ENCODE data around the gene MAP7.

Gene MAP7

DNA sequence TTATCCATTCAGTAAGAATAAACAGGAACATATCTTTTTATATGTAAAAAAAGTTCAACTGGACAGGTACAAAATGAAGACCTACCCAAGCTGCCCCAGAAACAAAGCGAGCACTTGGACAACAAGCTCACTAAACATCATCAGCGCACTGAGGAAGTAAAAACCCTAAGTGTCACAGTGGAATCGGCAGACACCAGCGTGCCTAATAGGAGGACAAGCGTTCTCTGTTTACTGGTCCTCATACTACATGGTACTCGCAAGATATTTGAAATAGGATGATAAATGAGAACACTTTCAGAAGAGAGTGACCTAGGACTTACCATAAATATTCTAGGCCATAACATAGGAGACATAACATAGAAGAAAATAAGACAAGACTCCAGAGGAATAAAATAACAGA, 18.2 kb downstream of the MAP7 start:
- peak in 14 of 51 donors; percentile 6 to 54 (median 18) for DNase-seq

DNA sequence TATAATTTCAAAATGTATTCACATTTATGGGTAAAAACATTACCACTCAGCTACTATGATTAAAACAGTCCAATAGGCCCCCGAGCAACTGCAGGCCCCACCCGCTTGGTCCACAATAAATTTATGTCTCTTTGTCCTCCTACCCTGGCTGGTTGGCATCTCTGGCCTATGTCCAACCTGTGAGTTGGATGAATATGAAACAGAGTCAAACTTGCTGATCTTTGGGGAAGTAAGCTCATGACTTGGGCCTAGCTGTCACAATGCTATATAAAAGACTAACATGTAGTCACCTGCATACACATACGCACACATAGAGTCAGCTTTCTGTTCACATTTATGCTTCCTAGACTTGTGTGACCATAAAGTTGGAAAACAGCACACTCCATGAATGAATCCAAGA, 20.5 kb downstream of the MAP7 start:
- no peak for DNase-seq

DNA sequence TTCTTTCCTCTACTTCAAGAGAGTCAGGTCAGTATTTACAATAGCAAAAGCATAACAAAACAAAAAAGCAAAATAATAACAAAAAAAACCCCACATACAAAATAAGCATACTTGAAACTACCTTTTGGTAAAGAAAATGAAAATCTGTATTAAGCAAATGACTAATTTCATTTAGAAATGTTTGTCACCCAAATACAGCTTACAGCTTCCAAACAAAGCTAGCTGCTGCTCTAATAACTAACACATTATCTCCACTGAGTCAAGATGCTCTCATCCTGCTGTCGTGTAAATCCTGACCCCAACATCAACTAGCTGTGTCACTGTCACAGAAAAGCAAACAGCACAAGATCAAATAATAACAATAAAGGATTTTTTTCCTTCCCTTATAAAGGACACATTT, 21.7 kb downstream of the MAP7 start:
- no peak for DNase-seq

DNA sequence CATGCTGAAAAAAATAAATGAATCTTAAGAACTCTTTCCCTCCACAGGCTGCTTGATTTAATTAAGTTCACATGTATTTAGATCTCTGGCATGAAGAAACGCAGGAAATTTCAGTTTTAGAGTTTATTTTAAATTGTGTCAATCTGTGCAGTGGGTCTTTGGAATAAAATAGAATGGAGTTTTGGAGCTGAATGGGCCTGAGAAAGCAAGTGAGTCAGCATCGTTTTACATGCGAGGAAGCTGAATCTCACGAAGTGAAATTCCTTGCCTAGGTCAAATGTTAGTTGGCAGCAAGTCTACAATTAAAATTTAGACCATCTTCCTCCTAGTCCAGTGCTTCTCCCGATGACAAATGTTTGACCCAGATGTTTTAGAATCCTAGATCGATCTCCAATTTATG, 22.4 kb downstream of the MAP7 start:
- DNase-seq, result peak in 1 of 51 donors; percentile 54

DNA sequence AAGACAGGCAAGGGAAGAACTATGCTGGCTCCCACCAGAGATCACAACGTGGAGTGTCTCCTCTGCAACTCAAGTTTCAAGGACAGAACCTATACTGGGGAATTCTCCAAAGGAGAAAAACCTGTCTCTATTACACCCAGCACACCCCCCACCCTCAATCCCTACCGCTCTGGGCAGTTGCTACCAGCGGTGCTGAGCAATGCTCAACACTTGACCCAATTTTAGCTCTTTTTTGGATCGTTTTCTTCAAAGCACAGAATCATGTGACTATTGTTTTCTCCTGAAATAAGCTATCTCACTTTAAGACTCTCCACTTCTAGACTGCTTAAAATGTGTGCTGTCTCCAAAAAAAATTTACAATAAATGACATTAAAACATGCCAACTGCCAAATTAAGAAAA, 23.3 kb downstream of the MAP7 start:
- DNase-seq, result peak in 15 of 51 donors; percentile 10 to 79 (median 43)

DNA sequence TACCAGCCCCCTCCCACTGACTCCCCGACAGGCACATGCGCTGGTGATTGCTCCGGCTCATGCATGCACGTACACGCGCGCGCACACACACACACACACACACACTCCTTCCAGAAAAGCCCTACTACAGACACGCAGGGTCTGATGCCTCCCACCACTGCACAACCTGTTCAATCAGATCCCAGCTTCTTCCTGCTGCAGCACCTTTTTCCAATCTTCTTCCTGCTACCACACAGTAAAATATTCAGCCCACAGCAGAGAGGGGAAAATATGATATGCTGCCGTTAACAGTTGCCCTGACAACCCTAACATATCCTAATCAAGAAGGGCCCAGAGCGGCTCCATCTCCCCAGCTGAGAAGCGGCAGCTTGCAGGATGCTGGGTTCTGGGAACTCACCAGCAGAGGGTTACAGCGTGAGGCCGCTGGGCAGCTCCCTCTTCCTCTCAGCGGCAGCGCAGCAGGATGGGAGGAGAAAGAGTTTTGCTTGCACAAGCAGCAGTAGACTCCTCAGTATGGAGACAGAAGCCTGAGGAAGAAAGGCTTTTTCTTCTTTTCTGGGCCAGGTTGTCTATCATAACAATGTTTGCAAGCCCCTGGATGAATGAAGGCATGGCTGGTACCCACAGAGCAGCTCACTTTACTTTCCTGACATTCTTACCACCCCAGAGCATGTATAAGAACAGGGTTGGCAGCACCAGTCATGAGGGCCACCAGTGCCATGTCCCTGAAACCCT, 23.9 kb downstream of the MAP7 start:
- DNase-seq, result peak in 50 of 51 donors; percentile 25 to 95 (median 66)

DNA sequence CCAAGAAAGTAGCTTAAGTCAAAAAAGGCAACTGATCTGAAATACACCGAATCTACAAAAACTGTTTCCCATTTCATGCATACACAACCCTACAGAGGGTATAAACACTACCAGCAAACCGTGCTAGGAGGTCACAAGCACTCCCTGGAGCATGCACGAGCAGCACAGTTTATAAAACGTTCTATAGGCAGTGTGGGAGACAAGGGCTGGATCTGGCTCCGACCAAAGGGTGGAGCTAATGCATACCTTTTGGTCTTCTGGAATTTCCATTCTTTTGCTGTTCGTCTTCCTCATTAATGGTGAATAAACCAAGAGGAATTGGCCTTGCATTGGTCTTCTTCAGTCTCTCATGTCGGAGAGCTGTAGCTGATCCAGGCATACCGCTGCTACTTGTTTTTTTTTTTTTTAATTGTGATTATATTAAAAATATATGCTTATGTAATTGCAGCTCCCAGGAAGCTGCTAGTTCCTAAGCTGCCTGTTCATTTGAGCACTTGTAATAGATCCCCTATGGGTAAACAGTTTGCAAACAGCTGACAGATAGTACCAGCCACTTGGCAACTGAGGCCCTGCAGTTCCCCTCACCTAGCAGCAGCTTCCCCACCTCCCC, 24.5 kb downstream of the MAP7 start:
- DNase-seq, result peak in 21 of 51 donors; percentile 2 to 84 (median 18)

DNA sequence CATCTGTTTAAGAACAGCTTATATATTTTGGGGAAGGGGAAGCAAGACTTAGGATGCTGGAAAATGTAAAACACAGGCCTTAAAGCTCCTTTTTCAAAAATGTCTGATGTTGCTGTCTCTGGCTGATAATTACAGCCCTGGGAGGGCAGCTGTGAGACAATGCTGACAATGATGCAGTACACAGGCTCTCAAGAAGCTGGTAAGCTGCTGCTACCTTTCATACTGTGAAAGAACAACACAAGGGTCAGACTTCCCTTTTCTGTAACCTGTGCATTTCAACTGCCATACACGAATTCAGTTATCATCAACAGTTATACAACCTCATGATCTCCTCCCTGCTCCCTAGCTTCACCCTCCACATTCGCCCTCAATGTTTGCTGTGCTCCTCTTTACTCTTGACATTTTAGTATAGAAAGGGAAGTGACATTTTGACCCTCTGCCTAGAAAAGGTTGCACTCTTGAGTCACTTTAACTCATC, 25.2 kb downstream of the MAP7 start:
- DNase-seq, result peak in 19 of 51 donors; percentile 2 to 89 (median 29)

DNA sequence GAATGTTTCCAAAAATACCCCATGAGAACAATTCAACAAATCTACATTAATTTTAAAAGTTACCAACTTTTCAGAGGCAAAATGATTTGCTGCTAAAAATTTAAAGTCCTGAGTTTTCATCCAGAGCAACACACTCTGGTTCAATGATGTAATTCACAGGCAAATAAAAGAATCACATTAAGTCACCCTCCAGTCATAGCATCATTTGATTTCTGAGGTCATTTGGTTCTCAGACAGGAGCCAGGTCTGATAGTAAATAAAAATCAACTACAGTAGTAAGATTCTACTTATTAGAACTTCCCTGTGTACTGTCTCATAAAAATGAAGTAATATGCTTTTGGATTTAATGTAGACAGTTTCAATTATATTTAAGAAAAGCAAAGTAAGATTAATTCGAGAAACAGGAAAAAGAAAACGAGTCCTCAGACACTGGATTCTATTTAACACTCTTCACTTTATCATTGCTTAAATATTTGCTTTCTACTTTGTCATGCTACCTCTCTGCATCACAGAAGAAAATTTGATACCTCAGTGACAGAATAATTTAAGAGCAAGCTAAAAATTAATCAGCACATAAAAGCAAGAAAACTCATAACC, 25.8 kb downstream of the MAP7 start:
- peak in 1 of 51 donors; percentile 55 for DNase-seq

DNA sequence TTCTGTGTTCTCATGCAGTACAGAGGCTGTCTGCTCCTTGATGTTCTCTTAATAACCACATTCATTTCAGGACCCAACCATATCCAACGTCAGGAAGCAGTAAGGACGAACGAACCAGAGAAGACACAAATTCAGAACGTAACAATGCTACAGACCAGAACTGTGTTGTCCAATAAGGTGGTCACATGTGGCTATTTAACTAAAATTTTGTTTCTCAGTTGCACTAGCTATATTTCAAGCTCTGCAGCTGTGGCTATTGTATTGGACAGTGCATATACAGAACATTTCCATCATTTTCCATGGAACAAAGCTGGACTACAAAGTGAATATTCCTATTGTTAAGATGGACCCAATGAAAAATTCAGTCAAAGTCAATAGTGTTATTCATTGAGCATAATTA, 27.0 kb downstream of the MAP7 start:
- DNase-seq, result peak in 4 of 51 donors; percentile 7 to 68 (median 30)

DNA sequence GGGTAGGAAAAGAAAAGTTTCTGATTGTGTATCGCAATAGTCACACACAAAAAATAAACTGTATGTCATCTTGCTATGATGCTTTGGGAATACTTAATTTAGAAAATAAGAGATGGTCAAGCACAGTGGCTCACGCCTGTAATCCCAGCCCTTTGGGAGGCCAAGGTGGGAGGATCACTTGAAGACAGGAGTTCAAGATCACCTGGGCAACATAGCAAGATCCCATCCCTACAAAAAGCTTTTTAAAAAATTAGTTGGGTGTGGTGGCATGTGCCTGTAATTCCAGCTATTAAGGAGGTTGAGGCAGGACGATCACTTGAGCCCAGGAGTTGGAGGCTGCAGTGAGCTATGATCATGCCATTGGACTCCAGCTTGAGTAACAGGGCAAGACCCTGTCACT, 27.6 kb downstream of the MAP7 start:
- DNase-seq, result no peak

DNA sequence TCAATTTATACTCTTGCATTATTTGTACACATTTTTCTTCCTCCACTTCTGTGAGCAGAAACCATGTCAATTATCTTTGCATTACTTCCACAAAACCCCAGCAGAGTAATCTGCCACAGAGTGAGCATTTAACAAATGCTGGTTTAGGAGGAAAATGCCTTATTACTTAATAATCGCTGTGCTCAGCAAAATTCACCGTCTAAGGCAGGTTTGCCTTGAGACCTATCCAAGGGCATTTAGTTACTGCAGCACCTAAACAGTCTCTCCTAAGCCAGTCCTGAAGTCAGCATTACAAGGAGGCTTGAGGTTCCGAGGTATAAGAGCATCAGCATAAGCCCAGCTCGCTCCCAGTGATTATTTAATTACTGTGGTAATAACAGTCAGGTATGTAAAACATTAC, 28.3 kb downstream of the MAP7 start:
- no peak for DNase-seq

DNA sequence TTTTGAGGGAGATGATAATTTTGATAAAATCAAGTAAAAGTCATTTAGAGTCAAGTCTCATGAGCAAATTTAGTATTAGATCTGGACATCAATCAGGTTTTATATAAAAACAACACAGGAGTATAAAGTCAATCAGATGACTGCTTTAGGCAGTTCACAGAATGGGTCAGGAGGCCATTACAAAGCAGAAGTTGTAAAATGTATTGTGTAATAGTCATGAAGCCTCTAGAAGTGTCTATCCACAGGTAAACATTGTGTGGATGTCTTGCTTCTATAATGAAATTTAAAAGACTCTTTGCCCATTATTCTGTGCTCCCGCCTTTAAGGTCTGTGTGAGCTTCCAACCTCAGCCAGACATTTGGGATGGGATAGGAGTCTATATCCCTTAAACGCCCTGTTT, 28.8 kb downstream of the MAP7 start:
- no peak for DNase-seq

DNA sequence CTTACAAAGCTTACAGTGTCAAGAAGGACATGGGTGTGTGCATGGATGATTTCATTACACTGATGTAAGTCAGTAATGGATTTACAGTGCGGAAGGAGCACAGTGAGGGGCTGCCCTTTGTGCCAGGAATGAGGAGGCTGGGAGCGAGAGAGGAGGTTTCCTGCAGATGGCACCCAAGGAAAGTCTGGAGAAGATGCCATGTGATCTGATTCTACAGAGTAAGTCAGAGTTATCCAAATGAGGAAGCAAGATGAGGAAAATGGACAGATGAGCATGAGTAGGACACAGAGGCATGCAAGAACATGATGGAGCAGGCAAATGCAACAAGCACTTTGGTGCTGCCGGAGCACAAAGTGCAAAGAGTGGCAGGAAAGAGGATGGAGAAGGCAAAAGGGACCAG, 29.7 kb downstream of the MAP7 start:
- peak in 1 of 51 donors; percentile 23 for DNase-seq

DNA sequence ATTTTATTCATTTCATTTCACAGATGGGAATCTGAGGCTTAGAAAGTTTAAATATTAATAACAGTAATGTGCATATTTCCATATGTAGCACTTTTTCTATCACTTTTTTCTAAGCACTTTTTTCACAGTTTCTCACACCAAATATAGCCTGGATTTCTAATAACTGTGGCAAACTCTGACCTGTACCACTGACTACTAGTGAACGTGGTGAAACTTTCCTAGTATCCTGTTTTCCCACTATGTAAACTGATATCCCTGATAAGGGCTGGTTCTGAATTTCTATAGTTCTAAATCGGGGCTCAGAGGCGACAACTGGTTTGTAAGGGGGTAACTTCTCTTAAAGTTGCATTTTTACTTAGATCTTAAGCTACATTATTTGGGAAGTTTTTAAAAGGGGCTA, 32.6 kb downstream of the MAP7 start:
- no peak for DNase-seq

DNA sequence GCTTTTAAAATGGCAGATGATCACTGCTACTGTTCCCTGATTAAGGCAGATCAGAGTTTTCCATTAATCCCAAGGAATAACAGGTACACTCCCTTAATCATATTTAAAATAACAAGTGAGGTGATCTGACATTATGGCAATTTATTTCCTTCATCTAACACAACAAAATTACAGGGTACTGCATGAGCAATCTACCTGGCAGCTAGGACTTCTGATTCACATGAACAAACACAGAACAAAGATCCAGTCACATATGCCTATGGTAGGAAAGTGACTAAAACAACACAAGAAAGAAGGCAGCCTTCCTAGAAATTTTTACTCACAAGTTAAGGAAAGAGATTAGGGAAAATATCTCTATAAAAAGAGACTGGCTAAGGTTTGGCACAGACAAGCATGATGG, 33.2 kb downstream of the MAP7 start:
- DNase-seq, result no peak

DNA sequence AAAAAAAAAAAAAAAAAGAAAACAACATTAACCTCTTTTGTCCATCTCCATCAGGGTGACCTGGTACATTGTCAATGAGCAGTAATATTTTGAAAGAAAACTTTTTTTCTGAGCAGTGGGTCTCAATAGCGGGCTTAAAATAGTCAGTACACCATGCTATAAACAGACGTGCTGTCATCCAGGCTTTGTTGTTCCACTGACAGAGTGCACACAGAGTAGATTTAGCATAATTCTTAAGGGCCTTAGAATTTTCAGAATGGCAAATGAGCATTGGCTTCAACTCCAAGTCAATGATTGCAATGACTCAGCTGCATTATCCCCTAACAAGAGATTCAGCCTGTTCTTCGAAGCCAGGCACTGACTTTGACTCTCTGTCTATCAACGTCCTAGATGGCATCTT, 35.6 kb downstream of the MAP7 start:
- no peak for DNase-seq

DNA sequence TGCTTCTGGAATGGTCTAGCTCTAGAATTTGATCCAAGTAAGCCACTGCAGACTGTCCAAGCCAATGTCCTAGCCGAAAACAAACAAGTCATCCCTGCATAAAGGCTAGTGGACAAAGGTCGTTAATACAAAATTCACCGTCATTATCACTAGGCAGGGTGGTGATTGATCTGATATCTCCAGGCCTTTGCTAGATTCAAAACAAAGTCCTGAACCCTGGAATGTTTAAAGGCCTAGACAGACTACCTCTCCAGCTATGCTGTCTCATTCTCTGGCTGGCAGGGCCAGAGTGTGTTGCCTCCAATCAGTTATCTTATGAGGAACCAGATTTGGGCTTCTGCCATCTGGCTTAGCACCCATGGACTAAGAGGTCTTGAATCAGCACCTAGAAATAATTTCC, 38.3 kb downstream of the MAP7 start:
- no peak for DNase-seq

DNA sequence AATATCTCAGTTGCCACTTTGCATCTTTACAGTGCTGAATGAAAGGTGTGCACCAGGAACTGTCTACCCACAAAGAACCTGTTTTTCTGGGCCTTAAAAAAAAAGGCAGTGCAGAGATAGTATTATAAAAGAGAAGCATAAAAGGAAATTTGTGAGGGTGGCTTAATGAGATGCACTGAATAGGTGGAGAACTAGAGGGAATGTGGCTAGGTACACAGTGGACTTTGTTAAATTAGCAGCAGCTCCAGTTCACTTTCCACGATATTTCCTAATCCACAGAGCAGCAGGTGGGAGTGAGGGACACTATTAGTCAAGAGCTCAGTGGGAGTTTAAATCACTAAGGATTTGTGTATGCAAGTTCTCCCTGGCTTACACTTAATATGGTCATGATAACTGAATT, 38.8 kb downstream of the MAP7 start:
- DNase-seq, result peak in 1 of 51 donors; percentile 40

DNA sequence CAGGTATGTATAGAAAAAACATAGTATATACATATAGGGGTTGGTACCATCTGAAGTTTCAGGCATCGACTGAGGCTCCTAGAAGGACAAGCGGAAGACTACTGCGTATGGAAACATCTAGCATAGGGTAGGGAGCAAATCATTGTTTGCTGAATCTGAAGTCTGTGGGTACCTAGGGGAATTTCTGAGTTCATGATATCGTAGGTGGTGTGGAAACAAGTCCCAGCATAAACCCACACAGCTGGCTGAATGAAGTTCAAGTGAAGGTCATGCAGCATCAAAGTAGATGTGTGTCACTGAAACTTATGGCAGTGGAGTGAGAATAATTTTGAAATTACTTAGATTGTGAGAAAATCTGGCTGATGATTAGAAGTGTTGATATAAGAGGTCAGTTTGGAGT, 39.4 kb downstream of the MAP7 start:
- no peak for DNase-seq

DNA sequence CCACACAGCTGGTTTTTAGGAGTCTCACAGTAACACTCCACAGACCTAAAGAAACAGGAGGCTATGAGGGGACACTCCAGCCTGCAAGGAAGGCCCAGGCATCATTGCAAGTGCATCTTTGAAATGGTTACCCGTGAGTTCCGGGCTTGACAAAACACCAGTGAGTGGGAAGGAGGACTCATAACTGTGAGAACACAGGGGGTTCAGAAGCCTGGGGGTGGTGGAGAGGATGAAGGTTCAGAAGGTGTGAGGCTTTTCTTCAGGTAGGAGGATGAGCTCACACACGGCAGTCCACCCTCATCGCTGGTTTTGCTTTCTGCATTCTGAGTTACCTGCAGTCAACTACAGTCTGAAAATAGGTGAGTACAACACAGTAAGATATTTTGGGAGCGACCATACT, 39.9 kb downstream of the MAP7 start:
- DNase-seq, result no peak

DNA sequence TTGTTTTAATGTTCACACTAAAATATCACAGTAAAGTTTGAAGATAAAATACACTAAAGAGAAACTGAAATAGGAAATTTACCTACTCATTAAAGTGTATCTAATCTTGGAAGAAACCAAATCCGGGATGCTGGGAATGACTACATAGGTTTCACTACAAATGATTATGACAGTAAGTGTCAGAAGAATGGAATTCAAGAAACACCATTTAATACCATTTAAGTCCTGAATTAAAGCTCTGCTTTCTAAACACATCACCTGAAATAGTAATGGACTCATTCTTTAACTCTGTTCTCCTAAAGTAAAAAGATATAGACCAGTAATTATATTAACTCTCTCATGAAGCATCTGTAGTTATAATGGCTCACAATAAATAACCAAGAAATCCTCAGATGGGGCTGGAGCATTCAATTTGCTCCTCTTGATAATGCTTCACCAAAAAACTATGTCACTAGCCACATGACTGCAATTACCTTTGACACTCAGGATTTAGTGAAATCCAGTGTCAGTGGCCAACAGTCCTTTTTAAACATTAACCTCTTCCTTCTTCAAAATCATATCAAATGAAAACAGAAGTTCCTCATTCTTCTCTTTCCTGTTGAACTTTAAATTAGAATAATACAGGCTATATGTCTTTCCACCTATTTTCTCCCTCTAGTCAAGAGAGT, 41.4 kb downstream of the MAP7 start:
- no peak for DNase-seq
